GM19240 (cell line): Measurements from ENCODE around the gene CDC26.
"Not testable (repeated sequence)": the region's sequence is repeated elsewhere in the genome, so short reads cannot be mapped to it uniquely, and the experiment has no call there.

ENCODE experiments used
- DNase-seq: peaks from one replicate; pipeline ENCODE4 v3.0.0; 2011; ENCODE audit warnings: low spot score; ENCODE audit not compliant: insufficient read length

CDC26 gene

DNA sequence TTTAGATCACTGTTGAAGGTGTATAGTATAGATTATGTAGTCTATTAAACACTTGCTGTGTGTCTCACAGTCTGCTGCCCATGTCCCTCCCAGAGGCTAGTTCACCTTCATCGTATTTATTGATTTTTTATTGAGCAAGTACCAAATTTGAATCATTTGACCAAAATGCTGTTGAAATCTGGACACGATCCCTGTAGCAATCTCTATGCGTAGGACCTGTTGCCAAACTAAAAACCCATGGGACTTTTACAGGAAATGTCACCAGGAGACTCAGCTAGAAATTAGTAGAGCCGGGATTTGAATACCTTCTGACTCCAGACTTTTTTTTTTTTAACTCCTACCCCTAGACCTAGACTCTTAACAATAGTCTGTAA, 36.5 kb downstream of the CDC26 start:
- DNase-seq = no peak

DNA sequence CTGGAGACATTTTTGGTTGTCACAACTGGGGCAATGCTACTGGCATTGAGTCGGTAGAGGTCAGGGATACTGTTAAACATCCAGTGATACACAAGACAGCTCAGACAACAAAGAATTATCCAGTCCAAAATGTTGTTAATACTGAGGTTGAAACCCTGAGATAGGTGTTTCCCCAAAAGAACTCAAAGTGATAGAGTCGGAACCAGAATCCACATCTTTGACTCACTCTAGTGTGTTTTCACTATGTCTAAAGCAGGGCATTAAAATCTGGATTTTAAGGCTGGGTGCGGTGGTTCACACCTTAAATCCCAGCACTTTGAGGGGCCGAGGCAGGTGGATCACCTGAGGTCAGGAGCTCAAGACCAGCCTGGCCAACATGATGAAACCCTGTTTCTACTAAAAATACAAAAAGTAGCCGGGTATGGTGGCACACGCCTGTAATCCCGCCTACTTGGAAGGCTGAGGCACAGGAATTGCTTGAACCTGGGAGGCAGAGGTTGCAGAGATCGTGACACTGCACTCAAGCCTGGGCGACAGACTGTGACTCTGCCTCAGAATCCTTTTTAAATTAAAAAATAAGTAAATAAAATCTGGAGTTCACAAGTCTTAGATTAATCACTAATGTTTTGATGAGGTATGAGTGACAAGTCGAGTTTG, 37.0 kb downstream of the CDC26 start:
- no peak for DNase-seq

DNA sequence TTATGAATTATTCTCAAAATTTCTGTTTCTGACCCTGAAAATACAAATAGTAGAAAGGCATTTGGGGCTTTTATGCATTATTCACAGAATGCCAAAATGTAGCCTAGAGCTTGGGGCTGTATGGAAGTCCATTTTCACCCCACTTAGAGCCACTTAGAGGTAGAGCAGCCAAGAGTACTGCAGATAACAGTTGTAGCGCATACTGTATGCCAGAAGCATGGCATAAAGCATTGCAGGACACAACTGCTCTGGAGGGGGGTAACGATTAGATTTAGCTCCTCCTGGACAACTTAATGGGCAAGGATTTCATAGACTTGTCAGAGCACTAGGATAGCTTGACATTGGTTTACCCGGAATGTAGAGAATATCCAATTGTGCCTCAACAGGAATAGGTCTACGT, 38.3 kb downstream of the CDC26 start:
- no peak for DNase-seq

DNA sequence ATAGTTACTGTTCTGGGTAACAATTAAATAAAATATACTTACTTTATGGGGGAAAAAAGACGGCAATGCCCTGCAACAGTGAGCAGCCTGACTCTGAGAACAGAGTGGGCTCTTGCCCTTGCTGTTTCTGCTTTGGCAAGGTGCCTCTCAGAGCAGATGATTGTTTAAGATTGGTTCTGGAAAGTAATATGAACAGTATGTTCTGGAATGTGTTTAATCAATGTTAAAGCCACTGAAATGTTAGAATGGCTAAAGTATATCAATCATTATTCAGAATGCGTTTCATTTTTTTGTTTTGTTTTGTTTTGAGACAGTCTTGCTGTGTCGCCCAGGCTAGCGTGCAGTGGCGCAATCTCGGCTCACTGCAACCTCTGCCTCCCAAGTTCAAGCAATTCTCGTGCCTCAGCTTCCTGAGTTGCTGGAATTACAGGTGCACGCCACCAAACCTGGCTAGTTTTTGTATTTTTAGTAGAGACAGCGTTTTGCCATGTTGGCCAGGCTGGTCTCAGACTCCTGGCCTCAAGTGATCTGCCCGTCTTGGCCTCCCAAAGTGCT, 39.6 kb downstream of the CDC26 start:
- DNase-seq = not testable (repeated sequence)

DNA sequence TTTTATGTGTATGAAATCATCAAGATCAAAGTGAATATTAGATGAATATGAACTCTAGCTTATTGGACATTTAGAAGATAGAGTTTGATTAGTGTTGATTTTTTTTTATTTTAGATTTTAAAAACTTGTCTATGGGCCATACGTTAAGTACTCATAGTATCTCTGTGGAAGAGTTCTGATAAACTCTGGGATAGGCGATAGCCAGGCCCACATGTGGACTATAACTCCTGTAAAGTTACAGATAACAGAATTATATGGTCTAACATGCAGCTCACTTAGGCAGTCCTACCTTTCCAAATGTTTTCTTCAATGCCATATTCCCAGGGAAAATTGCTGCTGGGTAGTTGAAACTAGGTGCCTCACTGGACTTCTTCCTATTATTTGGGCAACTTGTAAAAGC, 43.7 kb downstream of the CDC26 start:
- DNase-seq = no peak

DNA sequence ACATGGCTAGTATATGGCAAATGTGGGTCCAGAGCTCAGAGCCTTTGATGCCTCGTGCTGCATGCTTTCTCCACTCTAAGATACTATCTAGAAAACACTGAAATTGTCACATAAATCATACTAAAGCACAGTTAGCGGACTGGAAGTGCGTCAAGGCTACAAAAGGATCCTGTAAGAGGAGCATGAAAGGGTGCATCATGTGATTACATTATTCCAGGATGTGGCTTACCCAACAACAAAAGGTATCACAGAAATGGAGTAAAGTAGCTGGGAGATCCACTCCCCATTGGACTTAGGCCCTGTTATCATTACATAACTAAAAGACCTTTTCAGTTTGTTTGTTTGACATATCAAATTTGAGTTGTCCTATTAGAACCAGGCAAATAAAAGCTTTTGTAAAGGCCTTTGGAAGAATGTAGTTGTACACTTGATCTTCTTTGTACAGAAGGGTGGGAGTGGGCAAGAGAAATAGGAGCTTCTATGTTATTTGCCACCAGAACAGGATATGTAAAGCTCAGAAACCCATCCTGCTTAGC, 47.2 kb downstream of the CDC26 start:
- DNase-seq = no peak

DNA sequence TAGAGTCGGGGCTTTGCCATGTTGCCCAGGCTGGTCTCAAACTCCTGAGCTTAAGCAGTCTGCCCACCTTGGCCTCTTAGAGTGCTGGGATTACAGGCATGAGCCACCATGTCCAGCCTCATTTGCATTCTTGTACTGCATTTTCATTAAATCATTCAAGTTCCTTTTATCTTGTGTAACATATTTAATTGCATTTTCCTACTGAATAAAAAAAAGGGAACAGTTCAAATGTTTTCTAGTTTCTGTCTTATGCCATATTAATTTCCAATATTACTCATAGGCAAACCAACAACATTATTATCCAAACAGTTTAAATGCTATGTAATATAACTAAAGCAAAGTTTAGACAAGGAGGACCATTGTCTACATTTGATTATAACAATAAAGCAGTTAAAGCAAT, 47.9 kb downstream of the CDC26 start:
- DNase-seq = no peak

DNA sequence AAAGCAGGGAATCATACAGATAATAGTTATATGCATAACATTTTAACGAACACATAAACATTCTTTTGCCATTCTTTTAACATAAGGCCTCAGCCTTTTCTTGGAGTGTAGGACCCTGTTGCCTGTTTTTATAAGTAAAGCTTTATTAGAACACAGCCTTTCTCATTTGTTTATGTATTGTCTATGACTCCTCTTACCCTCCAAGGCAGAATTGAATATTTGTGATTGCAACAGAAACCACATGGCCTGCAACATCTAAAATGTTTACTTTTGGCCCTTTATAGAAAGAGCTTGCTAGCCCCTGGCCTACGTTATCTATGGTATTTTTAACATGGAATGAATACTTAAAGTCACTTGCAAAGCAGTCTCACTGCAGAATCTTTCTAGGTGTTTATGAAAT, 51.4 kb downstream of the CDC26 start:
- DNase-seq = no peak

DNA sequence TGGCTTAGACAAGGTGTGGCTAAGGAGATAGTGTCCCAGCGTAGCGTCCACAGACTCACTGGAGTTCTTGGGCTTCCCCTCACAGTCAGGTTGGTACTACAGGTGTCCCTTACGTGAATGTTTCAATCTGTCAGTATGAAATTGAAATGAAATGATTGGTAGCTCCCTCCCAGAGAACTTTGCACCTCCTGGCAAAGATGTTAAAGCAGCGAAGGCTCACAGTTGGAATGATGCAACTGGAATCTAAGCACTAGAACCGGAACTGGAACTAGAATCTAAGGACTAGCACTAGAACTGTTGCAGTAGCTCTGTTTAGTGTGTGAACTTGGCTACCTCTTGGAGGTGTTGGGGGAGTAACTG, 52.9 kb downstream of the CDC26 start:
- DNase-seq = no peak

DNA sequence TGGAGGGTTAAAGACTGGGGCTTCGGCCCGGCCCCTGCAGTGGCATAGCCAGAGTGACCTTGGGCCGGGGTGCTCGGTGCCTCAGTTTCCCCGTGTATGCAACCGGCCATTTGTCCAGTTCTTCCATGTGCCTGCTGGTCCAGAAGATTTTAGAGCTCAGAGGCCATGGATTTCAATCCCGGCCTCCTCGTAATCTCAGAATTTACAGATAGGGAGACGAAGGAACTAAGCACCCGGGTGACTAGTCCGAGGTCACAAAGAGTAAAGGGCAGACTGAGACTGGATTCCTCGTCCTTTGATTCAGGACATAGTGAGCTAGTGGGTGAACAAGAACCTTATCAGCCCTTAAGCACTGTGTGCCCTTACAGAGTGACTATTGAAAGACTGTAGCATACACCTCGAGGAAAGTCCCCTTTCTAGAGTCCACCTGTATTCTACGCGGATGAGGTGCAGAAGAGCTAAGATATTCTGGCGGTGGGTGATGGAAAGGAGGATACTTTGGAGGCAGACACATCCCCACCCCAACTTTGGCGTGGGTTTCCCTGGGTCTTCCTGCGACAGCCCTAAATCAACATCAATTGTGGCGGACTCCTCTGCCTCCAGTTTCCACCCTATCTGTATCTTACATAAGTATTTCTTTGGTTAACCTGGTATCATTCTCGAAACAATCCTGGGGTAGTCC, 53.4 kb downstream of the CDC26 start:
- DNase-seq = no peak

DNA sequence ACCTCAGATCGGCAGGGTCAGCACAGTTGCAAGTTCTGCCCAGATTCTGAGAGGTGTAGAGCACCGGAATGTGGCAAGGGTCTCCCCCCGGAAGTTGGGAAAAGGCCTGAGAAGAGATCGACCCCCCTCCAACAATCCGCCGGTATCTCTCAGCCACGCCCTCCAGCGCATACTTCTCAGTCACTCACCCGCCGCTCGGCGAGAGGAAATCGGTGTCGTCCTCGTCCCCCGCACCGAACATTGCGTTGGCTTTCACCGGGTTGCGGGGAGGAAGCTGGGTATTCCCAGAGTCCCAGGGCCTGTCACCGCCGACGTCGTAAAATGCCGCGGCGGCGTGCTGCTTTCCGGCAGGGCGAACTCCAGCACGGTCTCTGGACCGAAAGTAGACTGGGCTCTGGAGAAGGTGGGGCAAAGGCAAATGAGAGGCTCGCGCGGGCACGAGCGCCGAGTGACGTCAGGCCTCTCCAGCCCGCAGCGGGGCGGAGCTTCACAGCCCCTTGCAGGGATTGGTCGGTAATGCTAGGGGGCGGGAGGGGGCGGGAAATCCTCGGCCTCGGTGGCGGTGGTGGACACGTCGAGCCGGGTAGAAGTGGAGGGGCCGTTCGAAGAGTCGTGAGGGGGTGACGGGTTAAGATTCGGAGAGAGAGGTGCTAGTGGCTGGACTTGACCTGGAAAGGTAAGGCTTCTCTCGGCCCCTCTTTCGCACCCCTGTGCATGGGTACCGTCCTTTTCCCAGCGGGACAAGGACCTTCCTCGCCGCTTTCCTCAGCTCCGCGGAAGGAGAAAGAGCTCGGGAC, 54.2 kb downstream of the CDC26 start, which contains the start of the genes FKBP15 and SLC31A1:
TSS of gene FKBP15 (minus strand) at position 275 of the 797 bp plus-strand sequence. CDS start at position 241, 34 bp downstream.
TSS of gene SLC31A1 (plus strand) at position 542 of the 797 bp plus-strand sequence. CDS start 34,605 bp downstream, outside the sequence.
- peak; percentile 83 for DNase-seq

DNA sequence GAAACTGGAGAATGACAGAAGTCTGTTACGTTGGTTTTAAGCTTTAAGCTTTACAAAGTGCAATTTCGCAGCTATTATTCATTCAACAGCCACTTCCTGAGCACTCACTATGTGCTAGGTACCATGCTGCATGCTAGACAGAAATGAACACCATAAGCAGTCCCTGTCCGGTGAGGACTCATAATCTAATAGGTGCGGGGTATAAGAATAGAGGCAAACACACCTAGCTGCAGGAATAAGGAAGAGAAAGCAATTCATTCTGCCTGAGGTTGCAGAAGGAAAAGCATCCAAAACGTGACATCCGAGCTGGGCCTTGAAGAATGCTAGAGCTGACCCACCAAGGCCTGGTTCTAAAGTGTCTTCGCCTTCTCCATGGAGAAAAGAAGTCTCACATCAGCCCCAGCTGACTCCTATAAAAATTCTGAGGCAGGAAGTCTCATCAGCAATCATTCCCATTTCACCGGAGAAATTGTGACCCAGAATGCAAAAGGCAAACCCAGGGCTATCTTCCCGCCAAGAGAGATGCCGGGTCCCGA, 54.8 kb downstream of the CDC26 start:
- no peak for DNase-seq

DNA sequence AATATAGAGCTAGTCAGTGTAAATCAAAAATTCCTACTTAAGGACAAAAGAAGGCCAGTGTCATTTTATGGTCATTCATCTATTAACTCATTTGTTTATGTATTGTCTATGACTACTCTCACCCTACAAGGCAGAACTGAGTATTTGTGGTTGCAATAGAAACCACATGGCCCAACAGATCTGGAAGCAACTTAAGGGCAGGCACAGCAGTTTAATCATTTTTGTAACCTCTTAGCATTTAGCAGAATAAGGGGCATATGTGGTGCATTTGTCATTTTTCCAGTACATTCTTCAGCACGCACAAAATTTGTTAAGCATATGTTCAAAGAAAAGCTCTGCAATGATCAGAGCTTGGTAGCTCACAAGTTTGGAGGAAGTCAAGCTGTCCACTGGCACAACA, 55.4 kb downstream of the CDC26 start:
- DNase-seq = no peak

DNA sequence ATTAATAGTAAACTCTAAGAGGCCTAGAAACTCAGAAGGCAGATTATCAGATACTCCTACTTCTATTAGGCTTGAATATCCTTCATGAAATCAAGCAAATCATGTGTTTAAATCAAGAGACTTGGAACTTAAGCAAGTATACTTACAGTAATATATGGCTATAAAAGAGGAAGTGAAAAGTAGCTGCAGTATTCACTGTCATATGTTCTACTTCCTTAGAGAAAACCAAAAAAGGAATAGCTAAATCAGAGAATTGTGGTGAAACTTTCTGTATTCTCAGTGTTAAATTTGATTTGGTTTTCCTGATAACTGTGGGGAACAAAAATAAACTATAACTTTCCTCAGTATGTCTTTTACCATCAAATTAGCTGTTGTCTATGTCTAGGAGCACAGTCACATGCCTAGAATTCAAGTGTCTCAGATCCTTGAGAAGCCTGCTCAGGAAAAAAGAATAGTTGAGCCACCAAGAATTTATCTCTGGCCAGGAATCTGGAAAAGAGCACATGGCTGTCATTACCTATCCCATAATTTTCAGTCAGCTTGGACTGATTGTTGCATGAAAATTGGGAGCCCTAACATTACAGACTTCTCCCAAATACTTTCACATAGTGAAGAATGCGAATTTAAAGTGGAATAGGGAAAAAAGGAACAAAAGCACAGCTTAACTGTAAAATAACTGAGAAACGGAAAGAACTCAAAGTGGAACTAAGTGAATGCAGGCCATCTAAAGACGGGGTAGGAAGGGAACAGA, 56.0 kb downstream of the CDC26 start:
- DNase-seq = no peak
